HEK293 (cell line): ENCODE results near the gene ISYNA1.

Experiments used
- GLIS2 ChIP-seq: fragments of 450-650 bp; formaldehyde crosslinking; IDR thresholded peaks from 2 replicates; pipeline ENCODE4 v1.5.1; 2016; ENCODE audit warnings: missing biosample characterization, missing genetic modification characterization
- HOXC10 ChIP-seq: sonication (generic); formaldehyde crosslinking; IDR thresholded peaks from 2 replicates; pipeline ENCODE4 v1.8.1; 2023; ENCODE audit warnings: mild to moderate bottlenecking, missing genetic modification reagents
- KLF1 ChIP-seq: fragments of 450-650 bp; formaldehyde crosslinking; IDR thresholded peaks from 2 replicates; pipeline ENCODE4 v1.5.1; 2016; ENCODE audit warnings: missing biosample characterization, missing genetic modification characterization
- KLF10 ChIP-seq: fragments of 450-650 bp; IDR thresholded peaks from 2 replicates; pipeline ENCODE4 v1.5.1; 2018; ENCODE audit warnings: missing biosample characterization, mild to moderate bottlenecking, missing genetic modification characterization
- MZF1 ChIP-seq: fragments of 450-650 bp; formaldehyde crosslinking; IDR thresholded peaks from 2 replicates; pipeline ENCODE4 v1.5.1; 2017; ENCODE audit warnings: missing biosample characterization, missing genetic modification characterization, borderline replicate concordance
- REPIN1 ChIP-seq: fragments of 450-650 bp; formaldehyde crosslinking; IDR thresholded peaks from 2 replicates; pipeline ENCODE4 v1.5.1; 2017; ENCODE audit warnings: missing biosample characterization, missing genetic modification characterization, low read depth
- SP2 ChIP-seq: fragments of 450-650 bp; formaldehyde crosslinking; IDR thresholded peaks from 2 replicates; pipeline ENCODE4 v1.5.1; 2016; ENCODE audit warnings: missing biosample characterization, missing genetic modification characterization
- ZBTB1 ChIP-seq: fragments of 450-650 bp; formaldehyde crosslinking; IDR thresholded peaks from 2 replicates; pipeline ENCODE4 v1.5.1; 2016; ENCODE audit warnings: missing biosample characterization, missing genetic modification characterization
- ZNF274 ChIP-seq, 2 experiments: fragments of 200-500 bp in 1 of 2; fragments of 450-650 bp in 1 of 2; sonication (Bioruptor generic) in 1 of 2; formaldehyde crosslinking in 1 of 2; IDR thresholded peaks; 2 replicates each; pipeline versions ENCODE4 v1.5.1 to v1.6.1; 2014 to 2016; ENCODE audit warnings: borderline replicate concordance in 1 of 2, inconsistent platforms in 1 of 2, low read length in 1 of 2, missing biosample characterization in 1 of 2, missing genetic modification characterization in 1 of 2
- ZNF302 ChIP-seq: fragments of 450-650 bp; formaldehyde crosslinking; IDR thresholded peaks from 2 replicates; pipeline ENCODE4 v1.5.1; 2016; ENCODE audit warnings: missing biosample characterization, missing genetic modification characterization, low read depth
- ZNF311 ChIP-seq: fragments of 450-650 bp; formaldehyde crosslinking; IDR thresholded peaks from 2 replicates; pipeline ENCODE4 v1.5.1; 2017; ENCODE audit warnings: missing biosample characterization, missing genetic modification characterization, borderline replicate concordance
- ZNF391 ChIP-seq: fragments of 450-650 bp; formaldehyde crosslinking; IDR thresholded peaks from 2 replicates; pipeline ENCODE4 v1.5.1; 2016; ENCODE audit warnings: low read depth, missing biosample characterization, missing genetic modification characterization, borderline replicate concordance
- ZNF394 ChIP-seq: fragments of 450-650 bp; formaldehyde crosslinking; IDR thresholded peaks from 2 replicates; pipeline ENCODE4 v1.5.1; 2016; ENCODE audit warnings: missing biosample characterization, missing genetic modification characterization, mild to moderate bottlenecking, moderate library complexity, borderline replicate concordance
- ZNF473 ChIP-seq: fragments of 450-650 bp; formaldehyde crosslinking; IDR thresholded peaks from 2 replicates; pipeline ENCODE4 v1.5.1; 2017; ENCODE audit warnings: missing biosample characterization, missing genetic modification characterization
- ZNF529 ChIP-seq: fragments of 450-650 bp; formaldehyde crosslinking; IDR thresholded peaks from 2 replicates; pipeline ENCODE4 v1.5.1; 2017; ENCODE audit warnings: missing genetic modification characterization, missing biosample characterization; ENCODE audit not compliant: insufficient replicate concordance
- ZNF544 ChIP-seq: fragments of 450-650 bp; formaldehyde crosslinking; IDR thresholded peaks from 2 replicates; pipeline ENCODE4 v1.5.0; 2017; ENCODE audit warnings: missing biosample characterization, missing genetic modification characterization
- ZNF654 ChIP-seq: fragments of 450-650 bp; formaldehyde crosslinking; IDR thresholded peaks from 2 replicates; pipeline ENCODE4 v1.5.1; 2016; ENCODE audit warnings: low read depth, missing biosample characterization, missing genetic modification characterization
- ZNF677 ChIP-seq: fragments of 450-650 bp; IDR thresholded peaks from 2 replicates; pipeline ENCODE4 v1.5.0; 2018; ENCODE audit warnings: missing biosample characterization, mild to moderate bottlenecking, missing genetic modification characterization, moderate library complexity
- ZNF776 ChIP-seq: fragments of 450-650 bp; formaldehyde crosslinking; IDR thresholded peaks from 2 replicates; pipeline ENCODE4 v1.5.0; 2017; ENCODE audit warnings: missing biosample characterization, missing genetic modification characterization, borderline replicate concordance
- ZNF785 ChIP-seq: fragments of 450-650 bp; formaldehyde crosslinking; IDR thresholded peaks from 2 replicates; pipeline ENCODE4 v1.5.1; 2016; ENCODE audit warnings: missing biosample characterization, missing genetic modification characterization
- ZNF830 ChIP-seq: fragments of 450-650 bp; IDR thresholded peaks from 2 replicates; pipeline ENCODE4 v1.5.0; 2018; ENCODE audit warnings: missing biosample characterization, missing genetic modification characterization, low read depth, mild to moderate bottlenecking, moderate library complexity
- ZNF843 ChIP-seq: fragments of 450-650 bp; formaldehyde crosslinking; IDR thresholded peaks from 2 replicates; pipeline ENCODE4 v1.5.1; 2016; ENCODE audit warnings: missing biosample characterization, missing genetic modification characterization
- TF ChIP-seq, protein P1 (sequence below): fragments of 450-650 bp; formaldehyde crosslinking; IDR thresholded peaks from 2 replicates; pipeline ENCODE4 v1.5.1; 2017; ENCODE audit warnings: missing biosample characterization, missing genetic modification characterization
- TF ChIP-seq, protein P2 (sequence below): fragments of 450-650 bp; formaldehyde crosslinking; IDR thresholded peaks from 2 replicates; pipeline ENCODE4 v1.5.1; 2017; ENCODE audit warnings: missing biosample characterization, mild to moderate bottlenecking, missing genetic modification characterization, moderate library complexity
- TF ChIP-seq, protein P3 (sequence below): fragments of 450-650 bp; formaldehyde crosslinking; IDR thresholded peaks from 2 replicates; pipeline ENCODE4 v1.5.0; 2017; ENCODE audit warnings: missing biosample characterization, missing genetic modification characterization, borderline replicate concordance
- TF ChIP-seq, protein P4 (sequence below): fragments of 450-650 bp; formaldehyde crosslinking; IDR thresholded peaks from 2 replicates; pipeline ENCODE4 v1.5.1; 2016; ENCODE audit warnings: missing biosample characterization, missing genetic modification characterization
- TF ChIP-seq, protein P5 (sequence below): fragments of 450-650 bp; formaldehyde crosslinking; IDR thresholded peaks from 2 replicates; pipeline ENCODE4 v1.5.1; 2016; ENCODE audit warnings: missing biosample characterization, missing genetic modification characterization
- TF ChIP-seq, protein P6 (sequence below): fragments of 450-650 bp; formaldehyde crosslinking; IDR thresholded peaks from 2 replicates; pipeline ENCODE4 v1.5.1; 2016; ENCODE audit warnings: missing biosample characterization, missing genetic modification characterization

The ISYNA1 gene

DNA sequence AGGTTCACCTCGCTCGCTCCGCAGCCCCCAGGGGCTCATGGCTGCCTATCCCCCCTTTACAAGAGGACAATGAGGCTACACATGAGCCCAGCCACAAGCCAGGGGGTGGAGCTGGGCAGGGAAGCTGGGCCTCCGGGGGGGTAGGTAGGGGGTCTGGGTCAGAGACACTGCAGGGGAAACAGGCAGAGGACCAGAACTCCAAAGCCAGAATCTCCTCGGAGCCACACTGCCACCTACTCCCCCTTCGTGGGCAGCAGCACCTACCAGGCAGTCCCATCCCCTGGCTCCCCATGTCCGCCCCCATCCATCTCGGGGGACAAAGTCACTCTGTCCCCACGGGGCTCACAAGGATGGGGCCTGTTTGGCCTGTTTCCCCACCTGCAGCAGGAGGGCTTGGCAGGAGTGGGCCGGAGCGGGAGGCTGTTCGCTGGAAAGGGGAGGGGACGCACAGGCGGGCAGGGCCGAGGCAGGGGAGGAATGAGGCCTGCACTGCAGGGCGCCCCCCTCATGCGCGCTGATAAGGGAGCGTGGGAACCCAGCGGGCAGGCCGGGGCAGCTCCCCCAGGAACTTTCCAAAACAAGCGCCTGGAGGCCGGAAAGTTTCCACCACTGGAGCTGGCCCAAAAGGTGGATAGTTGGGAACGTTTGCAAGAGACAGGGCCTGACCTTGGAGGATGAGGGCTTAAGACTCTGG lies 545 bp upstream of the ISYNA1 start (continued):
- TF ChIP-seq, protein P1, sequence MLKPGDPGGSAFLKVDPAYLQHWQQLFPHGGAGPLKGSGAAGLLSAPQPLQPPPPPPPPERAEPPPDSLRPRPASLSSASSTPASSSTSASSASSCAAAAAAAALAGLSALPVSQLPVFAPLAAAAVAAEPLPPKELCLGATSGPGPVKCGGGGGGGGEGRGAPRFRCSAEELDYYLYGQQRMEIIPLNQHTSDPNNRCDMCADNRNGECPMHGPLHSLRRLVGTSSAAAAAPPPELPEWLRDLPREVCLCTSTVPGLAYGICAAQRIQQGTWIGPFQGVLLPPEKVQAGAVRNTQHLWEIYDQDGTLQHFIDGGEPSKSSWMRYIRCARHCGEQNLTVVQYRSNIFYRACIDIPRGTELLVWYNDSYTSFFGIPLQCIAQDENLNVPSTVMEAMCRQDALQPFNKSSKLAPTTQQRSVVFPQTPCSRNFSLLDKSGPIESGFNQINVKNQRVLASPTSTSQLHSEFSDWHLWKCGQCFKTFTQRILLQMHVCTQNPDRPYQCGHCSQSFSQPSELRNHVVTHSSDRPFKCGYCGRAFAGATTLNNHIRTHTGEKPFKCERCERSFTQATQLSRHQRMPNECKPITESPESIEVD (tag by site-specific recombination) = peak; percentile 28; the same call in 1 of the 2 replicates
- TF ChIP-seq ZBTB1 = no peak
- no peak for TF ChIP-seq ZNF311 (tag by site-specific recombination)
- no peak for TF ChIP-seq HOXC10 (CRISPR knock-in tag)
- peak; percentile 97 for TF ChIP-seq GLIS2 (tag by site-specific recombination)
- TF ChIP-seq REPIN1 (tag by site-specific recombination) = no peak
- no peak for TF ChIP-seq ZNF274 (IDR thresholded peaks at IDR 0.05; ENCODE audit: low read length)
- no peak for TF ChIP-seq ZNF274 (tag by site-specific recombination; IDR thresholded peaks at IDR 0.05; ENCODE audit: borderline replicate concordance)
- no peak for TF ChIP-seq ZNF544 (tag by site-specific recombination)
- TF ChIP-seq KLF1 (tag by site-specific recombination) = peak; percentile 82
- peak; percentile 81; the same call in 1 of the 2 replicates for TF ChIP-seq ZNF843 (tag by site-specific recombination)
- TF ChIP-seq ZNF302 (tag by site-specific recombination) = no peak; the same call in 1 of the 2 replicates
- TF ChIP-seq ZNF391 (tag by site-specific recombination) = peak; percentile 32; the same call in 1 of the 2 replicates
- TF ChIP-seq ZNF776 (tag by site-specific recombination) = no peak
- TF ChIP-seq SP2 (tag by site-specific recombination) = peak; percentile 65
- no peak; the same call in 1 of the 2 replicates for TF ChIP-seq ZNF394 (tag by site-specific recombination)
- TF ChIP-seq, protein P2, sequence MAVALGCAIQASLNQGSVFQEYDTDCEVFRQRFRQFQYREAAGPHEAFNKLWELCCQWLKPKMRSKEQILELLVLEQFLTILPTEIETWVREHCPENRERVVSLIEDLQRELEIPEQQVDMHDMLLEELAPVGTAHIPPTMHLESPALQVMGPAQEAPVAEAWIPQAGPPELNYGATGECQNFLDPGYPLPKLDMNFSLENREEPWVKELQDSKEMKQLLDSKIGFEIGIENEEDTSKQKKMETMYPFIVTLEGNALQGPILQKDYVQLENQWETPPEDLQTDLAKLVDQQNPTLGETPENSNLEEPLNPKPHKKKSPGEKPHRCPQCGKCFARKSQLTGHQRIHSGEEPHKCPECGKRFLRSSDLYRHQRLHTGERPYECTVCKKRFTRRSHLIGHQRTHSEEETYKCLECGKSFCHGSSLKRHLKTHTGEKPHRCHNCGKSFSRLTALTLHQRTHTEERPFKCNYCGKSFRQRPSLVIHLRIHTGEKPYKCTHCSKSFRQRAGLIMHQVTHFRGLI (tag by site-specific recombination) = peak; percentile 41; the same call in 1 of the 2 replicates
- peak; percentile 92 for TF ChIP-seq MZF1
- TF ChIP-seq, protein P3, sequence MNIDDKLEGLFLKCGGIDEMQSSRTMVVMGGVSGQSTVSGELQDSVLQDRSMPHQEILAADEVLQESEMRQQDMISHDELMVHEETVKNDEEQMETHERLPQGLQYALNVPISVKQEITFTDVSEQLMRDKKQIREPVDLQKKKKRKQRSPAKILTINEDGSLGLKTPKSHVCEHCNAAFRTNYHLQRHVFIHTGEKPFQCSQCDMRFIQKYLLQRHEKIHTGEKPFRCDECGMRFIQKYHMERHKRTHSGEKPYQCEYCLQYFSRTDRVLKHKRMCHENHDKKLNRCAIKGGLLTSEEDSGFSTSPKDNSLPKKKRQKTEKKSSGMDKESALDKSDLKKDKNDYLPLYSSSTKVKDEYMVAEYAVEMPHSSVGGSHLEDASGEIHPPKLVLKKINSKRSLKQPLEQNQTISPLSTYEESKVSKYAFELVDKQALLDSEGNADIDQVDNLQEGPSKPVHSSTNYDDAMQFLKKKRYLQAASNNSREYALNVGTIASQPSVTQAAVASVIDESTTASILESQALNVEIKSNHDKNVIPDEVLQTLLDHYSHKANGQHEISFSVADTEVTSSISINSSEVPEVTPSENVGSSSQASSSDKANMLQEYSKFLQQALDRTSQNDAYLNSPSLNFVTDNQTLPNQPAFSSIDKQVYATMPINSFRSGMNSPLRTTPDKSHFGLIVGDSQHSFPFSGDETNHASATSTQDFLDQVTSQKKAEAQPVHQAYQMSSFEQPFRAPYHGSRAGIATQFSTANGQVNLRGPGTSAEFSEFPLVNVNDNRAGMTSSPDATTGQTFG (tag by site-specific recombination) = no peak
- TF ChIP-seq, protein P4, sequence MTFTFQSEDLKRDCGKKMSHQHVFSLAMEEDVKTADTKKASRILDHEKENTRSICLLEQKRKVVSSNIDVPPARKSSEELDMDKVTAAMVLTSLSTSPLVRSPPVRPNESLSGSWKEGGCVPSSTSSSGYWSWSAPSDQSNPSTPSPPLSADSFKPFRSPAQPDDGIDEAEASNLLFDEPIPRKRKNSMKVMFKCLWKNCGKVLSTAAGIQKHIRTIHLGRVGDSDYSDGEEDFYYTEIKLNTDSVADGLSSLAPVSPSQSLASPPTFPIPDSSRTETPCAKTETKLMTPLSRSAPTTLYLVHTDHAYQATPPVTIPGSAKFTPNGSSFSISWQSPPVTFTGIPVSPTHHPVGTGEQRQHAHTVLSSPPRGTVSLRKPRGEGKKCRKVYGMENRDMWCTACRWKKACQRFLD (tag by site-specific recombination) = no peak
- no peak for TF ChIP-seq ZNF830 (tag by site-specific recombination)
- TF ChIP-seq ZNF677 (tag by site-specific recombination) = no peak
- no peak for TF ChIP-seq ZNF529
- TF ChIP-seq KLF10 (tag by site-specific recombination) = peak; percentile 85
- TF ChIP-seq ZNF654 = no peak
- TF ChIP-seq, protein P5, sequence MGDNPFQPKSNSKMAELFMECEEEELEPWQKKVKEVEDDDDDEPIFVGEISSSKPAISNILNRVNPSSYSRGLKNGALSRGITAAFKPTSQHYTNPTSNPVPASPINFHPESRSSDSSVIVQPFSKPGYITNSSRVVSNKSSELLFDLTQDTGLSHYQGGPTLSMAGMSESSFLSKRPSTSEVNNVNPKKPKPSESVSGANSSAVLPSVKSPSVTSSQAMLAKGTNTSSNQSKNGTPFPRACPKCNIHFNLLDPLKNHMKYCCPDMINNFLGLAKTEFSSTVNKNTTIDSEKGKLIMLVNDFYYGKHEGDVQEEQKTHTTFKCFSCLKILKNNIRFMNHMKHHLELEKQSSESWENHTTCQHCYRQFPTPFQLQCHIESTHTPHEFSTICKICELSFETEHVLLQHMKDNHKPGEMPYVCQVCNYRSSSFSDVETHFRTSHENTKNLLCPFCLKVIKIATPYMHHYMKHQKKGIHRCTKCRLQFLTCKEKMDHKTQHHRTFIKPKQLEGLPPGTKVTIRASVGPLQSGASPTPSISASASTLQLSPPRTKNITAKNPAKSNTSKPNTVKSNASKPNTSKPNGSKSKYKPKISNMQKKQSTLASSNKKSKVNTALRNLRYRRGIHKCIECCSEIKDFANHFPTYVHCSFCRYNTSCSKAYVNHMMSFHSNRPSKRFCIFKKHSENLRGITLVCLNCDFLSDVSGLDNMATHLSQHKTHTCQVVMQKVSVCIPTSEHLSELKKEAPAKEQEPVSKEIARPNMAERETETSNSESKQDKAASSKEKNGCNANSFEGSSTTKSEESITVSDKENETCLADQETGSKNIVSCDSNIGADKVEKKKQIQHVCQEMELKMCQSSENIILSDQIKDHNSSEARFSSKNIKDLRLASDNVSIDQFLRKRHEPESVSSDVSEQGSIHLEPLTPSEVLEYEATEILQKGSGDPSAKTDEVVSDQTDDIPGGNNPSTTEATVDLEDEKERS = no peak
- TF ChIP-seq ZNF473 (tag by site-specific recombination) = no peak
- 0 out of 2 replicates have a peak, but pooled peaks have one; percentile 44 for TF ChIP-seq ZNF785 (tag by site-specific recombination)
- TF ChIP-seq, protein P6, sequence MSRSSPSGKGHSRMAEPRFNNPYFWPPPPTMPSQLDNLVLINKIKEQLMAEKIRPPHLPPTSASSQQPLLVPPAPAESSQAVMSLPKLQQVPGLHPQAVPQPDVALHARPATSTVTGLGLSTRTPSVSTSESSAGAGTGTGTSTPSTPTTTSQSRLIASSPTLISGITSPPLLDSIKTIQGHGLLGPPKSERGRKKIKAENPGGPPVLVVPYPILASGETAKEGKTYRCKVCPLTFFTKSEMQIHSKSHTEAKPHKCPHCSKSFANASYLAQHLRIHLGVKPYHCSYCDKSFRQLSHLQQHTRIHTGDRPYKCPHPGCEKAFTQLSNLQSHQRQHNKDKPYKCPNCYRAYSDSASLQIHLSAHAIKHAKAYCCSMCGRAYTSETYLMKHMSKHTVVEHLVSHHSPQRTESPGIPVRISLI (tag by site-specific recombination) = no peak
